H54 (cell line): ENCODE measurements around the gene TRIM65.
A peak's percentile ranks its signal among the peaks of the same experiment; 100 is the strongest.

Source experiments
- DNase-seq: peaks from one replicate; pipeline ENCODE4 v3.0.0; 2011; ENCODE audit warnings: low spot score, mixed read lengths; ENCODE audit not compliant: insufficient read length
- FAIRE-seq: peaks from 3 replicates; lab custom pipeline; 2011; peaks lifted over from hg19 to GRCh38; lab: Jason Lieb, UNC
- POLR2A ChIP-seq: IDR thresholded peaks from 2 replicates; pipeline ENCODE4 v1.6.1; 2011; ENCODE audit warnings: low read depth, mild to moderate bottlenecking, low read length

Gene TRIM65

DNA sequence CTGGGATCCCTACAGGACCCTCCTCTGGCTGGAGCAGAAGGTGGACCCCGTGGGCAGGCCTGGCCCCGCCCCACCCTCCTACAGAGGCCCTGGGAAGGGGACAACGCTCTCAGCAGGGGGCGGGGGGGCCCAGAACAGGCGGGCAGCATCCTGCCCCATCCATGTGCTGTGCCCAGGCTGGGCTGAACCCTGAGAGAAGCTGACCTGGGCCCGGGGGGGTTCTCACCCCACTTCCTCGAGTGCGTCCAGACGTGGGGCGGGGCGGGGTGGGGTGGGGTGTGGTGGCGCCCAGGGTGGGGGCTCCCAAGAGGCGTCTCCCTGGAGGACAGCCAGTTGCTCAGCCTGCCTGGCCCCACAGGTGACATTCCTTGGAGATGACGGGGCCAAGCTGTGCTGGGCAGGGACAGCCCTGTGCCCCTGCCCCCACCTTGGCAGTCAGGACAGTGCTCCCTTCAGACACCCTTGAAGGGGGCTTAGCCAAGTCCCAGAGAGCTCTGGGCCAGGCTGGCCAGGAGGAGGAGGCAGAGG, 52.2 kb downstream of the TRIM65 start:
- TF ChIP-seq POLR2A: no peak
- FAIRE-seq (no peak), DNase-seq (peak; percentile 90)

DNA sequence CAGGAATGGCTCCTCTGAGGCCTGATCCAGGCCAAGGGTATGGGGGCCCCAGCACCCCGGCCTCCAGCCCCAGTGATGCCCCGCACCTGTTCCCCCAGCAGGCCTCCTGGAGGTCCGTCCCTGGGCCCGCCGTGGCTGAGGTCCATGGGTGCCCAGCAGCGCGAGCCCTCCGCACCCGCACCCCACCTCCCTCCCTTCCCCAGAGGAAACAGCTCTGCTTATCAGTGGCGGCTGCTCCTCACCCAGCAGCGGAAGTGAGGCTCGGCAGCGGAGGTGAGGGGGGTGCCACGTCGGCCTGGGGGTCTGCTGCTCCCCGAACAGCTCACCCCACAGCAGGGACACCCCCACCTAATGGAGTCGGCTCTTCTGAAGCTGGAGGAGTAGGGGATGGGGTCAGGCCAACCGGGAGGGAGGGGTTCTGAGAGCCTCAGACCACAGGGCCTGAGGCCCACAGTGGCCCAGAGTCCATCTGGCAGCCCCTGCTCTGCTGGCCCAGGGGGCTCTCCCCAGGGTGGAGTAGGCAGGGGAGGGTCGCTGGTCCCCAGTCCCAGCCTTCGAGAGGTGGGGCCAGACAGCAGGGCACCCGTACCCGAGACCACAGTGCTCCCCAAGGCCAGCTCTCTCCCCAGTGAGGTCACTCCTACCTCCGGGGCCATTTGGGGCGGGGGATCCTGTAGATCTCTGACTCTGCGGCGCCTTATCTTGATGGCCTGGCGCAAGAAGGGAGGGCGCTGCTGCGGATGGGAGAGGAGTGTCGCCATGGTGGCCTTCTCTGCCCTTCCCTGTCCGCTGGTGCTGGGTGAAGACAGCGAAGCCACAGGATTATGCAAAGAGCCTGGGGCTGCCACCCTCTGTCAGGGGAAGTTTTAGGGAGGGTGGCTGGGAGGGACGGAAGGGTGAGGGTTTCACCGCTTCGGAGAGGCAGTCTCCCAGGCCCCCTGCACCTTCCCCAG, 52.9 kb downstream of the TRIM65 start, which contains the start of gene UNC13D:
UNC13D (minus strand) TSS at position 828 of the 953 bp plus-strand sequence; CDS start at position 761, 67 bp downstream.
- FAIRE-seq (no peak), DNase-seq (no peak)
- no peak for TF ChIP-seq POLR2A

DNA sequence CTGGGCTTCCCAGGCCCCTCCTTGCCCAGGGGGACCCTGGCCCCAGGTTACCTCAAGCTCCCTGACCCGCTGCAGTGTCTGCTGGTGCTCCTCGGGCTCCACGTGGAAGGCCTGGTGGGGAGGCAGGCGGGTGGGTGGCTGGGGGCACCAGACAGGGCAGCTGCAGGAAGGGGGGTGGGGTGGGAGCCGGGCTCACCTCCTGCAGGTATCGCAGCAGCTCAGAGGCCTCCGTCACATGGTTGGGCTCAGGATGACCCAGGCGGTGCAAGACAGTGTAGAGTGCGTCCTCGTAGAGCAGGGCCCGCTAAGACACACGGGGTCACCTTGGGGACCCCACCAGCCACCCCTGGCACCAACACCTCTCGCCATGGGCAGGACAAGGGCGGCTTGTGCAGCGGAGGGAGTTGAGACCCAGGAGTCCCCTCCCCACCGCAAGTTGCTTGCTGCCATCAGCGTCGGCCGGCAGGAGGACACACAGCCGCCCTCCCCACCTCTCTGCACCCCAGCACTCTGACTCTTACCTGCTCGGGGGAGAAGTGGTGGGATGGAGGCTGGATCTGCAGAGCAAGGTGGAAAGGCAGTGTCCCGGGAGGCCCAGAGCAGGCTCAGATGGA, 53.7 kb downstream of the TRIM65 start:
- DNase-seq (no peak), FAIRE-seq (no peak)
- no peak for TF ChIP-seq POLR2A

DNA sequence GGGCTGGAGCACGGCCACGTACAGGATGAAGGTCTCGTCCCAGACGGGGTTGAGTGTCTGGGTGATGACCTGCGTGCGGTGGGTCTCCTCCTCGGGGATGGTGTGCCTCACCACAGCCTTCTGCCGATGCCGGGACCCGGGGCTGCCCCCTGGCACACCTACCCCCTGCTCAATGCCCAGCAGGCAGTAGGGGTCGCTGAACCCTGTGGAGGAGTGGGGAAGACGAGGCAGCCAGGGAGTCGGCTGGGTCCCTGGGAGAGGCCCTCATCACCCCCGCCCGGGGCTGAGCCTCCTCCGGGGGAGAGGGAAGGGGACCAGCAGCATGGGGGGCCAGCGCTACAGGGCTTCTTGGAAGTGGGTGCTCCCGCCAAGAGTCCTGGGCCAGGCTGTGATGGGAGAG, 54.3 kb downstream of the TRIM65 start:
- no peak for TF ChIP-seq POLR2A
- no peak for DNase-seq
- FAIRE-seq: no peak

DNA sequence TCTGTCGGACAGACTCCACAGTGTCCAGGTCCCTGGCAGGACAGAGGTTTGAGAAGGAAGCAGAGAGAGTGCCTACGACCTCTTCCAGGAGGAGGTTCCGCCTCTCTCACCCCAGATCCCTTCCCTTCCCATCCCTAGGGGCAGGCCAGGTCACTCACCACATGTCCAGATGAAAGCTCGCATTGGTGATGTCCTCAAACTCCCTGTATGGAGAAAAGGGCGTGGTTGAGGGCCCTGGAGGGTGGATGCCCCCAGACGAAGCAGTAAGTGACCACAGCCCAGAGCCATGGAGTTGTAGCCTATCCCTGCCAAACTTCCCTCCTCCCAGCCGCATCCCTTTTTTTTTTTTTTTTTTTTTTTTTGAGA, 56.0 kb downstream of the TRIM65 start:
- TF ChIP-seq POLR2A: no peak
- FAIRE-seq (no peak), DNase-seq (no peak)

DNA sequence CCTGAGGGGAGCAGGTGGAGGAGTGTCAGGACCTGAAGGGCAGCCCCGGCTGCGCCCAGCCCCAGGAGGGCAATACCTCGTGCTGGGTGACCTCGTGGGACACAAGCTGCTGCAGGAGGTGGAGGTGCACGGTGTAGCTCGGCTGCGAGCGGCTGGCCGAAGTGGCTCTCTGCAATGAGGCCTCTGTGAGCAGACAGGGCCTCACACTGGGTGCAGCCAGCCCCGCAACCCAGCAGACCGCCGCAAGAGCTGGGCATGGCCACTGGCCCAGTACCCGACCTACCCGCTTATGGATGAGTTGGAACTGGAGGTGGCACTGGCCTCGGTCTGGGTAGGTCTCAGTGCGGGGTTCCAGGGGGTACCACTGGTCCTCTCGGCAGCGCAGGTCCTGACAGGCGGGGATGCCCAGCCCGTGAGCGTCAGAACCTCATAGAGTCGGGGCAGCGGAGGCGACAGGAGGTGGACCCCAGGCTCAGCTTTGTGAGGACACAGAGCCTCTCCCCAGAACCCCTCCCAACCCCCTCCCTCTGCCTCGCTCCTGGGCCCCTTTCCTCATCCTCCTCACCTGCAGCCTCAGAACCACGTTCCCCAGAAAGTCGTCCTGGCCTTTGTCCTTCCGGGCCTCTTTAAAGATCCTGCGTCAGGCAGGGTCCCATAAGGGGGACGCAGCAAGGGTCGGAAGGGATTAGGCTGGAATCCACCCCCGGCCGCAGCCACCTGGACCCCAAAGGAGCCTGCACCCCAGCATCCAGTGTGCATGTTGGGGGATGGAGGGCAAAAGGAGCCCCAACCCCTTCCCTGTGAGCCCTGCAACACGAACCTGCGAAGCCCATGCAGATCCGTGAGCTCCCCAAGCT, 56.6 kb downstream of the TRIM65 start:
- DNase-seq: no peak
- no peak for FAIRE-seq
- no peak for TF ChIP-seq POLR2A
